HAP-1 (cell line): Measurements from ENCODE around the gene HS6ST2.
A peak's percentile ranks its signal among the peaks of the same experiment; 100 is the strongest.

Experiments
- DNase-seq, 2 experiments: peaks; one replicate each; pipeline ENCODE4 v3.0.0-alpha.2; 2016 to 2020; ENCODE audit warnings: low spot score in 2 of 2
- H3K27me3 ChIP-seq: fragments of 250-450 bp; sonication (Bioruptor Pico); 2 replicates; pipeline ENCODE4 v1.5.1; 2020; ENCODE audit warnings: low read depth, mild to moderate bottlenecking, moderate library complexity
- H3K36me3 ChIP-seq: fragments of 250-450 bp; sonication (Bioruptor Pico); replicated peaks from 2 replicates; pipeline ENCODE4 v1.5.1; 2020; ENCODE audit warnings: mild to moderate bottlenecking
- H3K4me1 ChIP-seq: fragments of 250-450 bp; sonication (Bioruptor Pico); 2 replicates; pipeline ENCODE4 v1.5.1; 2020; ENCODE audit warnings: mild to moderate bottlenecking
- H3K4me3 ChIP-seq: fragments of 250-450 bp; sonication (Bioruptor Pico); 2 replicates; pipeline ENCODE4 v1.5.1; 2020; ENCODE audit warnings: mild to moderate bottlenecking, moderate library complexity
- H3K9me3 ChIP-seq: fragments of 250-450 bp; sonication (Bioruptor Pico); 2 replicates; pipeline ENCODE4 v1.5.1; 2020; ENCODE audit warnings: mild to moderate bottlenecking, moderate library complexity
- in situ Hi-C: fragments of 300-500 bp; cut with MboI; formaldehyde crosslinking; loops from 3 replicates; pipeline ENCODE4 v1.14.3; 2020; ENCODE audit warnings: low sequenced_read_pairs, inconsistent platforms, mixed read lengths

The HS6ST2 gene

DNA sequence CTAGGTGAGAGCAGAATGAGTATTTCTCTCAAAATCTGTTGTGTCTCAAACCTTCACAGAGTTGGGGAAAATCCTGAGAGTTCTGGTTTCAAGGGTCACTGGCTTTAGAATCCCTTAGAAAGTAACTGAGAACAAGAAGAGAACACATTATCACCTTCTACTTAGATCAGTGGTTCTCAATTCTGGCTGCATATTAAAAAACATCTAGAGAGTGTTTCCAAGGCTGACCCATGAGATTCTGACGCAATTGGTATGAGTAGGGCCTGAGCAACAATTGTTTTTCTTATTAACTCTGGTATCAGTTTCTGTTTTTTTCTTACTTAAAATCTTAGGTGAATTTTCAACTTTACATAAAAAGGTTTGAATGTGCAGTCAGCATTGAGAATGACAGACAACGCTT is 212.8 kb downstream of the HS6ST2 start:
- Histone ChIP-seq H3K4me3 (no peak overlapping the region), H3K9me3 (no peaks in the 10 kb centered on the region), H3K27me3 (no peaks in the 10 kb centered on the region), H3K4me1 (peaks cover 21% of the 10 kb centered on the region), H3K36me3 (no peaks in the 10 kb centered on the region)
- no peak for DNase-seq
- in situ Hi-C loops: loop anchor here (10.0 to 25.0 kb wide), 2 partner anchors 209 to 417 kb away; partner anchors contain the start of gene HS6ST2

DNA sequence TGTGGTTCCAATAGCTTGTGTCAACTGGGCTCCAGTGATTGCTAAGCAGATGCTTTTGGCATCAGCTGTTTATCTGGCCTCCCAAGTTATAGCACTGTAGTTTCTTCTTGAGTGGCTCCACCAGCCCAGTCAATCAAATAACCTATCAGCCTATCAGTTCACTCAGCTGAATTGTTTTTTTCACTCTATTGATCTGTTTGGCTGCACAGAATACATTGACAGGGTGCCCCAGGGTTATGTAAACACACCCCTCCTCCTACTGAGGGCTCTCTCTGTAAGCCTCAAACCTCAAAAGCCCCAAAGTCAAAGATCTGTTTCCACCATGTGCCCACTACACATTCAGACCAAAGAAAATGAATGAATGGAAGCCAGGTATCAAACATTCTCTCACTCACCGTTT is 214.0 kb downstream of the HS6ST2 start:
- Histone ChIP-seq H3K27me3 (no peaks in the 10 kb centered on the region), H3K9me3 (no peaks in the 10 kb centered on the region), H3K4me1 (peaks cover 29% of the 10 kb centered on the region), H3K4me3 (no peak overlapping the region), H3K36me3 (no peaks in the 10 kb centered on the region)
- no peak for DNase-seq
- in situ Hi-C loops: loop anchor here (10.0 to 25.0 kb wide), 2 partner anchors 210 to 418 kb away; partner anchors contain the start of gene HS6ST2

DNA sequence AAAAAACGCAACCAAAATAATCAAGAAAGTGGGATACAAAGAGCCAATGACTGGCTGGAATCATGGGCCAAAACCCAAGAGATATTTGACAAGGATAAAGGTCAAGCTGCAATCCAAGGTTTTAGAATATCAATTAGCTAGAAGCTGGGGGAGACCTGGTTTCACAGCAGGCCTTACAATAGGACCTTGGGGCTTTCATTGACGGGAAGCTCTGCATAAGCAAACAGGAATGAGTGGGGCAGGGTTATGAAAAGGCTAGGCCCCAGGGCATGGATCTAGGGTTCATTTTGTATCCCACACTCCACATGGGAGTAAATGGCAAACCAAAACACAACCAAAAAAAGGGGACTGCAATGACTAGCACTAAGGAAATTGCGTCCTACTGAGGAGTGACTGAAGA is 215.3 kb downstream of the HS6ST2 start:
- no peaks in the 10 kb centered on the region for H3K36me3 ChIP-seq
- H3K4me1 ChIP-seq: peaks cover 37% of the 10 kb centered on the region
- H3K9me3 ChIP-seq: no peaks in the 10 kb centered on the region
- peak; percentile 67 to 68 for DNase-seq
- in situ Hi-C loops: loop anchor here (10.0 to 25.0 kb wide), 2 partner anchors 212 to 419 kb away; partner anchors contain the start of gene HS6ST2
- H3K4me3 ChIP-seq: no peak overlapping the region
- H3K27me3 ChIP-seq: no peaks in the 10 kb centered on the region

DNA sequence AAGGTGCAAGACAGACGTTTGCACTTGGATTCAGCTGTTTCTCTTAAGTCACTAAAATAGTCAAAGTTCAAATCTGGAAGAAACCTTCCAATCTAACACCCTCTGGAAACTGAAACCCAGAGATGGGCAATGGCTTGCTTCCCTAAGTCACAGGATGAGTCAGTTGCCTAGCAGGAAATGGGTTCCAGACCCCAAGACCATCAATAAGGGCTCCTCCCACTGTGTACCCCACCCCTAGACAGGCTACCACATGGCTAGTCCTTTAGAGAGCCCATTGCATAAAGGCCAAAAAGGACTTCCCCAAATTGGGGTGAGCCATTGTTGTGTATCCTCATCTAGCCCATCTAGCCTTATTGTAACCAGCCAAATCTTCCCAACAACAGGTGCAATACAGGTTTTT is 216.2 kb downstream of the HS6ST2 start:
- Histone ChIP-seq H3K27me3 (no peaks in the 10 kb centered on the region), H3K9me3 (no peaks in the 10 kb centered on the region), H3K36me3 (no peaks in the 10 kb centered on the region), H3K4me1 (peaks cover 37% of the 10 kb centered on the region), H3K4me3 (no peak overlapping the region)
- DNase-seq: no peak
- in situ Hi-C loops: loop anchor here (10.0 to 25.0 kb wide), 2 partner anchors 213 to 420 kb away; partner anchors contain the start of gene HS6ST2

DNA sequence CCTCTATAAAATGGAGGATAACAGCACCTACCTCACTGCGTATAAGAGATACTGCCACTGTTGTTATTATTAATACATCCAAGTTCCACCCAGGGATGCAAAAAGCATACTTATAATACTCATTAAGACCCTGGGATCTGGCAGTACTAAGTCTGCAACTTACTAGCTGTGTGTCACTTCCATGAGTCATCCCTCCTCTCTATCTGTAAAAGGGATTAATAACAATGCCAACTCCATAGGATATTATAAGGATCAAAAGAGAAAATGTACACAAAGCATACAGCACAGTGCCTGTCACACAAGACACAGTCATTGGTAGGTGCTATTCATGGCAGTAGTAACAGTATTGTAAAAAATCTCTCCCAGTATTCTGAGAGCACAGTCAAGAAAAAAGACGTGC is 216.7 kb downstream of the HS6ST2 start:
- no peaks in the 10 kb centered on the region for H3K27me3 ChIP-seq
- in situ Hi-C loops: loop anchor here (10.0 to 25.0 kb wide), 2 partner anchors 213 to 421 kb away; partner anchors contain the start of gene HS6ST2
- H3K36me3 ChIP-seq: no peaks in the 10 kb centered on the region
- H3K9me3 ChIP-seq: no peaks in the 10 kb centered on the region
- DNase-seq: peak in 1 of 2 experiments; percentile 61
- H3K4me3 ChIP-seq: no peak overlapping the region
- H3K4me1 ChIP-seq: peaks cover 37% of the 10 kb centered on the region

DNA sequence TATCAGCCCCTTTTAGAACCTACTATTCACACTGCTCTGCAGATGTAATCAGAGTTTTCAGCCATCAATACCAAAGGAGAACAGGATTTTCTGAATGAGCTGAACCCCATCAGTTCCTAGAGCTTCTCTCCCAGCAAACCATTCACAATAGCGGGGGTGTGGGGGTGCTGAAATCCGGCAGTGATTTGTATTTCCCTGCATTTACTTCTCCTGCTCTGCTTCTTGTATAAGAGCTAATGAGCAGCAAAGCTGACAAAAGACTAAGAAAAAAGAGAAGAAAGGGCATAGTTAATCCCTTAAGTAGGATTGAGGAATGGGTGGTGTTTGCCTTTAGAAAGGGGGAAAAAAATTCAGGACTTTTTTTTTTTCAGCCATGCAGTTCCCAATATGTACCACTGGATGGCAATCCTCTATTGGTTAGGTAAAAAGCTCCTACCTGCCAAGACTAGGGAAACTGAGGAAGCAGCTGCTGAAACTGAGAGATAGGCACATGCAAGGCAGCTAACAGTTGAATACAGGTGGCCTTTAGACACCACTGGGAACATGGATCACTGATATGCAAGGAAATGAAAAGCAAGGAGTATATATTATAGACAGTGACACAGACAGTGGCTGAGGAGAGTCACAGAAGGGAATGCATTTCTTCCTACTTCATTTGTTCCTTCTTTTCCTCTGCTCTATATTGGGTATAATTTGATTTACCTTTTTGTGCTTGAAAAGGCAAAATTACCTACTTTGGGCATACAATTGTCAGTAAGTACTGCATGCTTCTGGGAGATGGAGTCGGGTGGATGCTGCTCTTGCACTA is 217.9 kb downstream of the HS6ST2 start:
- H3K27me3 ChIP-seq: no peaks in the 10 kb centered on the region
- in situ Hi-C loops: loop anchor here (10.0 to 25.0 kb wide), 2 partner anchors 214 to 422 kb away; partner anchors contain the start of gene HS6ST2
- H3K4me1 ChIP-seq: peaks cover 37% of the 10 kb centered on the region
- H3K4me3 ChIP-seq: no peak overlapping the region
- H3K36me3 ChIP-seq: no peaks in the 10 kb centered on the region
- peak; percentile 82 to 98 for DNase-seq
- H3K9me3 ChIP-seq: no peaks in the 10 kb centered on the region

DNA sequence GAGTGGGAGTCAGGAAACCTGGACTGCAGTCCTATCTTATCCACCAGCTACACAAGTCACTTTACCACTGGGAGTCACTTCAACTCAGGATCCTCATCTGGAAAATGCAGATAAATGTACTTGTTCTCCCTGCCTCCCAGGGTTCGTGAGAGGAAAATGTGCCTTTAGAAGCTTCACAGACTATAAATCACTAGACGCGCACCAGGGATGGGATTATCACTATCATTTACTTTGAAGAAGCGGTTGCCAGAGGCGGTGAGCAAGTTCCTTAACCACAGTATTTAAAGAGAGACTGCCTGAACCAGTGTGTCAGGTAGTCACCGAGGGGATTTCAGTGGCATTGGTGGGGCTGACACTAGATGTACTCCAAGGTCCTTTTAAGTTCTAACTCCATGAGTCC is 219.5 kb downstream of the HS6ST2 start:
- peaks cover 37% of the 10 kb centered on the region for H3K4me1 ChIP-seq
- no peaks in the 10 kb centered on the region for H3K9me3 ChIP-seq
- no peaks in the 10 kb centered on the region for H3K27me3 ChIP-seq
- no peaks in the 10 kb centered on the region for H3K36me3 ChIP-seq
- peak; percentile 38 to 44 for DNase-seq
- H3K4me3 ChIP-seq: no peak overlapping the region
- in situ Hi-C loops: loop anchor here (25.0 kb wide), 1 partner anchor 423 kb away; no protein-coding TSS in a partner anchor

DNA sequence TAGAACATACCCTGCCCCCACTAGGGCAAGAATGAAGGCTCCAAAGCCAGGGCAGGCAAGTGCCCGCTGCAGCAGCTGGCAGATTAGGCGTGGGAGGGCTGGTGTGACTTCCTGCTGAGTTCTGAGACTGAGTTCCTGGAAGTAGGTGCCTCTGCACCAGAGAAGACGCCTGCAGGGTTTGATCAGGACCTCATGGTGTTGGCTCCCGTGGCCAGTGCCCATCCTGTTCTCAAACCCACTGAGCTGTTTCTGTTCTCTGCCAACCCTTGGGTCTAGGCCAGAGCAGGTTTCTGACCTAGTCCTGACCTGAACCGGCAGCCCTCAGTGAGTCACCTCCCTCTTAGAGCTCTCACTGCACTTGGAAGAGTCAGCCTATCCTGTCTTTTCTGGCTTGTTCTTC is 220.7 kb downstream of the HS6ST2 start:
- H3K4me1 ChIP-seq: peaks cover 28% of the 10 kb centered on the region
- H3K27me3 ChIP-seq: no peaks in the 10 kb centered on the region
- in situ Hi-C loops: loop anchor here (25.0 kb wide), 1 partner anchor 425 kb away; no protein-coding TSS in a partner anchor
- no peaks in the 10 kb centered on the region for H3K36me3 ChIP-seq
- H3K4me3 ChIP-seq: no peak overlapping the region
- no peak for DNase-seq
- H3K9me3 ChIP-seq: no peaks in the 10 kb centered on the region

DNA sequence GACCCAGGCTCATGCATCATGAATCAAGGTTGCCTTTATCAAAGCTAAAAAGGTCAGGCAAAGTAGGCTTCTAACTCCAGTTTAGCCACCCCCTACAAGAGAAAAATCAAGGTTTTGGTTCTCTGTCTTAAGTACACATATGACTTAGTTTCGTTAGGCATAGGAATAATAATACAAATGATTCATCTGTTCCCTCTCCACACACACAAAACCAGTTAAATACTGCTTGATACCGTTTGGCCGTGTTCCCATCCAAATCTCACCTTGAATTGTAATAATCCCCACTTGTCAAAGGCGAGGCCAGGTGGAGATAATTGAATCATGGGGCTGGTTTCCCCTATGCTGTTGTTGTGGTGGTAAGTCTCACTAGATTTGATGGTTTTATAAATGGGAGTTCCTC is 226.2 kb downstream of the HS6ST2 start:
- no peaks in the 10 kb centered on the region for H3K9me3 ChIP-seq
- H3K4me3 ChIP-seq: no peak overlapping the region
- H3K27me3 ChIP-seq: no peaks in the 10 kb centered on the region
- H3K4me1 ChIP-seq: no peaks in the 10 kb centered on the region
- no peaks in the 10 kb centered on the region for H3K36me3 ChIP-seq
- in situ Hi-C loops: loop anchor here (25.0 kb wide), 1 partner anchor 430 kb away; no protein-coding TSS in a partner anchor
- no peak for DNase-seq

DNA sequence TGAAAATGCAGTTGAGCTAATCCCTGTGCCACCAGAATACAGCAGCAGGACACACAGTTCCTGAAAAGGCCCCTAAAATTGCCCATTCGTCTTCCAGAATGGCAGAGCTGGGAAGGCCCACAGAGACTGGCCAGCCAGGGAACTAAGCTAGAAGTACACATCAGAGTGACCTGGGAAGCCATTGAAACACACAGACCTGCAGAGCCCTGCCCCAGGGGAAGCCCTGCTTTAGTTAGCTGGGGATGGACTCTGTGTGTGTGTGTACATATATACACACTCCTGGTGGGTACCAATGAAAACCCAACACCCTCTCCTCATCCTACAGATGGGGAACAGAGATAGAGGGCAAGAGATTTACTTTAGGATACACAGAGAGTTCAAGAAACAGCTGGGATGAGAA is 227.7 kb downstream of the HS6ST2 start:
- H3K36me3 ChIP-seq: no peaks in the 10 kb centered on the region
- no peak overlapping the region for H3K4me3 ChIP-seq
- H3K9me3 ChIP-seq: no peaks in the 10 kb centered on the region
- no peak for DNase-seq
- in situ Hi-C loops: loop anchor here (25.0 kb wide), 1 partner anchor 432 kb away; no protein-coding TSS in a partner anchor
- H3K4me1 ChIP-seq: no peaks in the 10 kb centered on the region
- H3K27me3 ChIP-seq: no peaks in the 10 kb centered on the region

DNA sequence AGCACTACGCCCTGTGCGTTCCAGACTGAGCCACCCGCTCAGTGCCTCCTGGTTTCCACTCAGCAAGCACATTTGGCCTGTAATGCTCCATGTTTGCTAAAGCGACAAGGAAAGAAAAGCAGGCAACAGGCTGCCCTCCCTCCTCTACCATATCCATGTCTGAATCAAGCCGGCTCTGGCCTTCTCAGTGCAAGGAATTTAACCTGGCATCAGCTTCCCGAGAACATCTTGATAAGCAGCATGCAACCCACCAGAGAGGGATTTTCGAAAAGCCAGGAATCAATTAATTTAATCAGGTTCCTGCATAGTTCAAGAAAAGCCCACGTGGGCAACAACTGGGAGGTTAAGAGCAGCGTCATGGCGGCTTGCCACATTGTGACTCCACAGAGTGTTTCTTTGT is 228.2 kb downstream of the HS6ST2 start:
- in situ Hi-C loops: loop anchor here (25.0 kb wide), 1 partner anchor 432 kb away; no protein-coding TSS in a partner anchor
- no peaks in the 10 kb centered on the region for H3K9me3 ChIP-seq
- H3K27me3 ChIP-seq: no peaks in the 10 kb centered on the region
- DNase-seq: no peak
- no peaks in the 10 kb centered on the region for H3K36me3 ChIP-seq
- no peak overlapping the region for H3K4me3 ChIP-seq
- H3K4me1 ChIP-seq: no peaks in the 10 kb centered on the region

DNA sequence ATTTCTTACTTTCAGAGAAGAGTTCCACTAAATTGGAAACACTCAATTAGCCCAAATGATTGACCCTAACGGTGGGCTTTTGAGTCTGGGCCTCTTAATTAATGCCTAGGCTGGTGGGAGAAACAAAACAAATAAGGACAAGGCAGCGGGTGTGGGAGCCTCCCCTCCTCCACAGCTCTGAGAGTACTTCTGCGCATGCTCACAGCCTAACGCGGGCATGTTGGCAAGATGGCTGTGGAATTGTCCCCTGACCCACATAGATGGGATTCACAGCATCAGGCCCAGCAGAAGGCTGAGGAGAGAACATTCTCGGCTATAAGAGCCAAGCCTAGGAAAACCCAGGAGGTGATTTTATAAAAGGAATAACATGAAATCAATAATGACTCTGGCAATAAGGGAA is 230.1 kb downstream of the HS6ST2 start:
- no peak for DNase-seq
- Histone ChIP-seq H3K4me1 (no peaks in the 10 kb centered on the region), H3K4me3 (no peak overlapping the region), H3K9me3 (no peaks in the 10 kb centered on the region), H3K27me3 (no peaks in the 10 kb centered on the region), H3K36me3 (no peaks in the 10 kb centered on the region)
- in situ Hi-C loops: loop anchor here (25.0 kb wide), 1 partner anchor 434 kb away; no protein-coding TSS in a partner anchor

DNA sequence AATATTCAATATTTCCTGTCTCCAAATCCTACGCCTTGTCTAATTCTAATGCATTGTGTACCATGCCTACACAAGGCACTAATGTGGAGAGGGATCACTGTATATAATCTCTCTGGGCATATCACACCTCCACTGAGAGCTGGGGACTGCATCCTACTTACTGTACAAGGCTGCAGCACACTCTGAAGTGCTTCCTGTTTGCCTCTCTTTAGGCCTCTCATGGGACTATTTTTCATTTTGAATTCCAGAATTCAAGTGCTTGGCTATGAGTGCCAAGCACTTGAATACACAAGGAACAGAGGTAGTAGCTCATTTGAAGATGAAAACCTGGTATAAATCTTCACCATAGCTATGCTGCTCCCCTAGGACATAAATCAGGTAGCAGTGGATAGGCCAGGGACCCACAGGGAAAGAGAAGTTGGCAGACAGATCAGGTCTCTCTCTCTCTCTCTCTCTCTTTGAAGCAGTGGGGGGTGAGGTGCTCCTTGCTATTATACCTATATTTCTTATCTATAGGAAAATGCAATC is 239.9 kb downstream of the HS6ST2 start:
- H3K36me3 ChIP-seq: no peaks in the 10 kb centered on the region
- DNase-seq: no peak
- H3K4me3 ChIP-seq: no peak overlapping the region
- H3K9me3 ChIP-seq: no peaks in the 10 kb centered on the region
- in situ Hi-C loops: no loop called here
- no peaks in the 10 kb centered on the region for H3K27me3 ChIP-seq
- H3K4me1 ChIP-seq: no peaks in the 10 kb centered on the region; the same call in 1 of the 2 replicates

DNA sequence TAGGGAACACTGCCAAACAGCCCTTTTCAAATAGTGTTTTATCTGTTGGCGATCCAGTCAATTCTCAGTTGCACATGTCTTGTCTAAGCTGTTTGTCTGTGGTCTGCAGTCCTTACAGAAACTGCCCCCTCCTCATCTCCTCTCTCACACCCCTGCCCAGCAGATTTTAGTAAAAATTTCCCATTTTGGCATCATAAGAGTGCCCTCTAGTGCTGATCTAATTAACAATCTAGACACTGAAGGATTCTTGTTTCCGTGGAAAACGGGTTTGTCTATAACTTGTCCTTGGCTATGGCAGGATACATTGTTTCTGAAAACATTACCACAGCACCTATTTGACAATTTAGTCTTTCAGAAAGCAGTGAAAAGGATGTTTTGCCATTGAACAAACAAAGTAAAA is 242.4 kb downstream of the HS6ST2 start:
- H3K4me1 ChIP-seq: no peaks in the 10 kb centered on the region; the same call in 1 of the 2 replicates

More for the DNA sequence above, 242.4 kb downstream of the HS6ST2 start:
- in situ Hi-C loops: no loop called here
- Histone ChIP-seq H3K27me3 (no peaks in the 10 kb centered on the region), H3K9me3 (no peaks in the 10 kb centered on the region), H3K4me3 (no peak overlapping the region), H3K36me3 (no peaks in the 10 kb centered on the region)
- peak in 1 of 2 experiments; percentile 23 for DNase-seq
